SIG-M5 treated with dmso at 0.1 percent for 504 hours (cell line): Measurements from ENCODE around the gene TANK.
"Not testable (repeated sequence)": the region's sequence is repeated elsewhere in the genome, so short reads cannot be mapped to it uniquely, and the experiment has no call there.

ENCODE experiments used
- DNase-seq: peaks from one replicate; lab custom pipeline; 2025; ENCODE audit not compliant: unreplicated experiment; lab: John Stamatoyannopoulos, UW

Gene TANK

DNA sequence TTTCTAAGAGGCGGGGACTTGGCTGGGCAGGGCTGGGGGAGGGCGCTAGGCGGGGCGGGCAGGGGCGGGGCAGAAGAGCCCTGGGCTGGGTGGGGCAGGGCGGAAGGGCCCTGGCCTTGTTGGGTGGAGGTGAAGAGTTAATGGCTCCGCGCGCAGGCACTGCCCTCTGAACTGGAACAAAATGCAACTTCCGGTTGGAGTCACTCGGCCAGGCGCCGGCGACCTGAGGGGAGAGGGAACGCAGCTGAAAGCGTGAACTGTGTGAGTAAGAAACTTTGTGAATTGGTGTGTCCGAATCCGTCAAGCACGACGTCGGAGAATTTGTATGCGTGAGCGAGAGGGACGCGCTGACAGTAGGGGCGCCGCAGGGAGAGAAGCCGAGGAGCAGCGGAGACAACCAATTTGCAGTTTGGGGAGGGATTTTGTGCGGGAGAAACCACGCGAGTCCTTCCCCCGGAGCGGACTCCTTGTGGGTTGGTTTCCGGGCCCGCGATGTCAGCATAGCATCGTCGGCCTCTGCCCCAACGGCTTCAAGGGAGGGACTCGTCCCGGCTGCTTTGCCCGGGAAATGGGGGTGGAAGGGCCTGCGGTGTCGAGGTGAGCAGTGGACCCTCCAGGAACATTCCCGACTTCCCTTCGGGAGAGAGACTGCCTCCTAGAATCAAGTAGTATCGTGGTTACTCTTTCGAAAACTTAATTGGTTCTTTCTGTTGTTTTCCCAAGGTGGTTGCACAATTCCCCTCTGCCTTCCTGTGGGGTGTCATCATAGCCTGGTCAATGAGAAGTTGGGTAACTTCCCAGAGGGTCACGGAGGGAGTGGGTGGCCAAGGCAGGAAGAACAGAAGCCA is at the start of gene TANK:
Gene TANK (plus strand): TSS at position 203 of the 848 bp plus-strand sequence. CDS start 19,235 bp downstream, outside the sequence.
- DNase-seq = peak; percentile 95

DNA sequence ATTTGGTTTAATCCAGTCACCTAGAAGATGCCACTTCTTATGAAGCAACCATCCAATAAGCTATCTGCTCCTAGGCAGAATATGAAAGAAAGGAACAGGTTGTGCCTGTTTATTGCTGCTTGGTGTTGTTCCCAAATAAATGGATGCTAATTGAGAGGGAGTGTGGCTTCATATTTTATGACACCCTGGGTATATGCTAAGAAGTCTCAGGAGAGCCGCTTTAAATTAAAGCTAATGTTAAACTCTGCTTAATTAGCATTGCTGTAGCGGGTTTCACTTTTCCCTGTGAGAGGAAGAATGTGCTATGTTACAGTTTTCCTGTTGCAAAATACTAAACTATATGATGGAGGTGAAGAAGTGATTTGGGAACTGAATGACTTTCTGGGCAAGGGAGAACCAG is 48.7 kb upstream of the TANK start:
- DNase-seq = no peak

DNA sequence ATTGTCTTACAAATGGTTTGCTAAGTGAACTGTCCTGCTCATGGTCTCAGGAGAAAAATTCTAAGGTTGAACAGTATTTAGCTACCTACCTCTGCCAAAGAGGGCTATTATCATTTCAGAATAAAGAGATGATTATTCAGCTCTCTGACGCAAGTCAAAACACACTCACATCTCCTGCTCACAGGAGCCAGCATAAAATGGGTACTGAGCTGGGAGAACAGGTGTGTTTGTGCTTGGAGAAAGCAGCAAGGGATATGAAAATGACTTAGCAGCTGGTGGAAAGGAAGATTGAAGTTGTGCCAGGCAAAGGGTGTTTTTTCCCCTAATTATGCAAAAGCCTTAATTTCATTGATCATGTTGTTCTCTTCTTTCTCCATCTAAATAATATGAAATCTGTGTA is 47.3 kb upstream of the TANK start:
- no peak for DNase-seq

GRCh38 chr2:161113693-161114575 is 46.3 kb upstream of the TANK start:
- no peak for DNase-seq

DNA sequence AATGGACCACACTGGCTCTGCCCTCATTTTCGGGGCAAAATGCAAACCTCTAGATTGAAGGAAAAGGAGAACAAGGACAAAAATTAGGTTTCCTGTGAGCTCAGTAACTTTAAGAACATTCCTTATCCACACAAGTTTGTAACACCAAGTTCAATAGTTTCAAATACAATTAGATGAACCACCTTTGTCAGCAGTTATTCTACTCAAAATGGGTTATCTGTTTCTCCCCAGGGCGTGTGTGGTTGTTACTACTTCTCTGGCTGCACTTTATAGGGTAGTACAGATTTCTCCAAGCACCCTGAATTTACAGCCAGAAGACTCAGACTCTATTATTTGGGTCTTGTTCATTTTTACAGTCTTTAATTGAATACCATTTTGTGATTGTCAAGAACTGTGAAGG is 45.0 kb upstream of the TANK start:
- no peak for DNase-seq

- no peak for DNase-seq
Observed at GRCh38 chr2:161115605-161116380, 44.4 kb upstream of the TANK start.

- DNase-seq = peak; percentile 52
Observed at GRCh38 chr2:161116509-161116908, 43.7 kb upstream of the TANK start.

DNA sequence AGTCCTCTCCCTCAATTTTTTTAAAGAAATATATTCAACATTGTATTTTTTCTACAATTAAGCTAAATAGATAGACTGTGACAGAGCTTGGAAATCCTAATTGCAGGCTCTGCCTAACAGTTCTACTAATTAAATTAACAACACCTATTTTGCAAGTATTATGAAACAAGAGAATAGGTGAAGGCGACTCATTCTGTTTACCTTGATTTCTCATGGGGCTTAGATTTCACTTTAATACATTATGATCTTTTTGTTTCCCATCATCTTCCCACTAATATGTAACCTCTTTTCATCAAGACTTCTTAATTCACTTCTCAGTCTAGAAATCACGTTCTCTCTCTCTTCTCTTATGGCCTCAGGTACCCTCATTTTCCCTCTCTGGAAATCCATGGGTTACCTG is 42.7 kb upstream of the TANK start:
- DNase-seq = no peak

DNA sequence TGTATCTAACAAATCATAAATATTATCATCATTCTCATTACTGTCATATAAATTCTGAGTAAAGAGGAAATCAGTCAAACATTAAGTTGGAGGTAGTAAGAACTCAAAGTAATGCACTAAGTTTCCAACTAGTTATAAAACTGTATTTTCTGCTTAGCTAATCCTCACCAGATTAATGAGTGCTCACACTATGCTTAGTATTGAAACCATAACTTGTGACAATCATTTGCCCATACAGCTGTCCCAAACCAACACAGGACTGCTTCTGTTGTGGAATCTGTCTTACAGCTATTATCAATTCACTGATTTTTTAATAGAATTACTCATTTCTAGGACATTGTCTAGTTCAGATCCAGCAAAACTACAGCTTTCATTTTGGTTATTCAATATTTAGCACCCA is 41.5 kb upstream of the TANK start:
- no peak for DNase-seq

DNA sequence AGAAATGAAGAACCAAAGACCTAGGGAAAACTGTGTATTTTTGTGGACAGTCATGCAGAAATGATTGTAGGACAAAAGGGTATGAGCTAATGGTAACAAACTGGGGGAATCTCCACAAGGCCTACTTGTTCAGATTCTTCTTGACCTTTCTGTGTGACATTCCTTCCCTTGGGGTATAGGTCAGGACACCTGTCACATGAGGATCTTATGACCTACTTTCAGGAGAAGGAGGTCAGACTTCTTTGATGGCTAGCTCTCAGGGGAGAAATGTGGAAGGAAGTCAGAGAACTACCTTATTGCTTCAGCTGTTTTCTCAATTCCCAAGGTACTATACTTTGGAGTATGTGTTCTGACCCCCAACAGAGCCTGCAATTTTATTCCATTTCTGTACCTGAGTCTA is 40.7 kb upstream of the TANK start:
- DNase-seq = no peak

DNA sequence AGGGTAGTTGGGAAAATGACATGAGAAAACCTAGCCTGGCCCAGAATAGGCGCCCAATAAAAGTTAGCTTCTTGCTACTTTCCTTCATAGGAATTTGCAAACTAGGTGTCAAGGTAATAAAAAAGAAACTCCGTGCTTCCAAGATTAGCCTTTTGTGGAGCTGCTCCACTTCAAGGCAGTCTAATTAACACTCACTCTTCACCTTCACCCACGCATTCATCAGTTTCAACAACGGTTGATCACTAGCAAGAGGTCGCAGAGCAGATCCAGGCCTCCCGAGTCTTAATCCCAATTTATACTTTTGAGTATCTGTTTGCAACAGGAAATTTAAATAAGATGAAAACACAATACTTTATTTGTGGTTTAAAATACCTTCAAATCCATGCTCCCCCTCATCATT is 39.5 kb upstream of the TANK start:
- DNase-seq = no peak

GRCh38 chr2:161121622-161122021 is 38.6 kb upstream of the TANK start:
- DNase-seq = no peak

GRCh38 chr2:161122772-161123530 is 37.3 kb upstream of the TANK start:
- peak; percentile 70 for DNase-seq

GRCh38 chr2:161123531-161124030 is 36.6 kb upstream of the TANK start:
- DNase-seq = peak; percentile 57

GRCh38 chr2:161124201-161124600 is 36.0 kb upstream of the TANK start:
- DNase-seq = no peak

GRCh38 chr2:161128885-161129284 is 31.3 kb upstream of the TANK start:
- no peak for DNase-seq

- no peak for DNase-seq
Observed at GRCh38 chr2:161130354-161130753, 29.9 kb upstream of the TANK start.

- no peak for DNase-seq
Observed at GRCh38 chr2:161131074-161131680, 29.1 kb upstream of the TANK start.

- peak; percentile 60 for DNase-seq
Observed at GRCh38 chr2:161131804-161132203, 28.4 kb upstream of the TANK start.

DNA sequence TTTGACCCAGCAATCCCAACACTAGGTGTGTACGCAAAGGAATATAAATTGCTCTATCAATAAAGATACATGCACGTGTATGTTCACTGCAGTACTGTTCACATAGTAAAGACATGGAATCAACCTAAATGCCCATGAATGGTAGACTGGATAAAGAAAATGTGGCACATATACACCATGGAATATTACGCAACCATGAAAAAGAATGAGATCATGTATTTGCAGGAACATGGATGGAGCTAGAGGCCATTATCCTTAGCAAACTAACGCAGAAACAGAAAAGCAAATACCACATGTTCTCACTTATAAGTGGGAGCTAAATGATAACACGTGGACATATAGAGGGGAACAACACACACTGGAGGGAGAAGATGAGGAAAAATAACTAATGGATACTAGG is 27.8 kb upstream of the TANK start:
- not testable (repeated sequence) for DNase-seq
